SKM-1 treated with dmso at 0.1 percent for 144 hours (cell line): Measurements from ENCODE around the gene FEZF1.

Experiments
- DNase-seq: peaks from one replicate; lab custom pipeline; 2025; ENCODE audit not compliant: unreplicated experiment; lab: John Stamatoyannopoulos, UW

The FEZF1 gene

GRCh38 chr7:122304319-122304975, at the start of gene FEZF1:
TSS of gene FEZF1 (minus strand) at chr7:122304750. CDS start at chr7:122304437, 313 bp downstream.
- DNase-seq = no peak

DNA sequence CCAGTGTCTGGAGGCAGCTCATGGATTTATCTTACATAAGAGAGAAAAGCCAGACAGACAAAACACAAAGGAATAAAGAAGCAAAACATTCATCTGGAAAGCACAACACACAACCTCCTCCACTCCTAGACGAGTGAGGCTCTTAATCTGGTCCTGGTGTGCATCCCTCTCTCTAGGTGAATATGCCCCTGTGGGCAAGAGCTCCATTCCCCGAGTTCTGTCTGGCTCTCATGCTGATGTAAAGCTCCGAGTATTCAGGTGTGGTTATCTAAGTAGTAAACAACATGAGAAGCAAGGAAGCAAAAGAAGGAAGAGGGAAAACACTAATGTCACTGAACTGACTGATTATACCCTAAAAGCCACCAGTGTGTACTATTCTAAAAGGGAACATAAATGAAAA, 47.9 kb upstream of the FEZF1 start:
- no peak for DNase-seq

DNA sequence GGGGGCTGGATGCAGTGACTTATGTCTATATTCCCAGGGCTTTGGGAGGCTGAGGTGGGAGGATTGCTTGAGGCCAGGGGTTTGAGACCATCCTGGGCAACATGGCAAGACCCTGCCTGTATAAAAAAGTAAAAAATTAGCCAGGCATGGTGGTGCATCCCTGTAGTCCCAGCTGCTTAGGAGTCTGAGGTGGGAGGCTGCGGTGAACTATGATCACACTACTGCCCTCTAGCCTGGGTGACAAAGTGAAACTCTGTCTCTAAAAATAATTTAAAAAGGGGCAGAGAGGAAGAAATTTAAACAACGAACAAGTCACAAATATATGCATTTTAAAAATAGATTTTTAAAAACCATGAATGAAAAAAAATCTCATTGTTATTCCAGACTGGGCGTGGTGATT, 46.2 kb upstream of the FEZF1 start:
- no peak for DNase-seq

DNA sequence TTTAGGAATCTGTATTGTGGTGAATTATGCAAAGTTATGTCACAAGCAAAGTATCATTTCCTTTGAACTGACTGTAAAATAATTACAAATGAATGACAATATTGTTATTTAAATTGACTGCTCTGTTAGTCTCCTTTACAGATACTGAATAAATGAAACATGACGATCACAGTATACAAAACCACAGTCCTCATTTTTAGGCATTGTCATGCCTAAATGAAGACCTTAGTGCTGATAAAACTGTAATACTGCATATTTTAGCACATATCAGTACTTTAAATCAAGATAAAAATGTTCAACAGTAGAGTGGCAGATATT, 39.7 kb upstream of the FEZF1 start:
- no peak for DNase-seq

GRCh38 chr7:122343601-122344302, 39.2 kb upstream of the FEZF1 start:
- no peak for DNase-seq

GRCh38 chr7:122340427-122340826, 35.9 kb upstream of the FEZF1 start:
- no peak for DNase-seq

- DNase-seq = no peak
Observed at GRCh38 chr7:122339145-122339904, 34.8 kb upstream of the FEZF1 start.

DNA sequence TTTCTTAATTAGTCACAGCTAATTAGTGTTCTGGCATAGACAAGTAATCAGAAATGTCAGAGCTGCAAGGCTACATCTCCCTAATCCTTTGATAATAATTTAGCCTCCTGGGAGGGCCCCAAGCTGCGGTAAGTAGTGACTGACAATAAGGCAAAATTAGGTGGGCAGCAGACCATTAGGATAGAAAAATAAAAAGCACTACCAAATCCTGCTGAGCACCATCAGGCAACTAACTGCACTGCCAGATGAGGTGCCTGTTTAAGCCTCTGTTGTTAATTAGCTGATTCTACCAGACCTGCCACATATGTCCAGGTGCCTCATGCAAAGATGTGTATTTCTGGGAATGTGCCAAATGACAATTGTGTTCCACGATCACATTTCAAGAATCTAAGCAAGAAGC, 32.5 kb upstream of the FEZF1 start:
- no peak for DNase-seq

GRCh38 chr7:122329145-122329802, 24.7 kb upstream of the FEZF1 start:
- no peak for DNase-seq

GRCh38 chr7:122327969-122328368, 23.4 kb upstream of the FEZF1 start:
- no peak for DNase-seq

GRCh38 chr7:122316467-122317388, 12.2 kb upstream of the FEZF1 start:
- DNase-seq = no peak

DNA sequence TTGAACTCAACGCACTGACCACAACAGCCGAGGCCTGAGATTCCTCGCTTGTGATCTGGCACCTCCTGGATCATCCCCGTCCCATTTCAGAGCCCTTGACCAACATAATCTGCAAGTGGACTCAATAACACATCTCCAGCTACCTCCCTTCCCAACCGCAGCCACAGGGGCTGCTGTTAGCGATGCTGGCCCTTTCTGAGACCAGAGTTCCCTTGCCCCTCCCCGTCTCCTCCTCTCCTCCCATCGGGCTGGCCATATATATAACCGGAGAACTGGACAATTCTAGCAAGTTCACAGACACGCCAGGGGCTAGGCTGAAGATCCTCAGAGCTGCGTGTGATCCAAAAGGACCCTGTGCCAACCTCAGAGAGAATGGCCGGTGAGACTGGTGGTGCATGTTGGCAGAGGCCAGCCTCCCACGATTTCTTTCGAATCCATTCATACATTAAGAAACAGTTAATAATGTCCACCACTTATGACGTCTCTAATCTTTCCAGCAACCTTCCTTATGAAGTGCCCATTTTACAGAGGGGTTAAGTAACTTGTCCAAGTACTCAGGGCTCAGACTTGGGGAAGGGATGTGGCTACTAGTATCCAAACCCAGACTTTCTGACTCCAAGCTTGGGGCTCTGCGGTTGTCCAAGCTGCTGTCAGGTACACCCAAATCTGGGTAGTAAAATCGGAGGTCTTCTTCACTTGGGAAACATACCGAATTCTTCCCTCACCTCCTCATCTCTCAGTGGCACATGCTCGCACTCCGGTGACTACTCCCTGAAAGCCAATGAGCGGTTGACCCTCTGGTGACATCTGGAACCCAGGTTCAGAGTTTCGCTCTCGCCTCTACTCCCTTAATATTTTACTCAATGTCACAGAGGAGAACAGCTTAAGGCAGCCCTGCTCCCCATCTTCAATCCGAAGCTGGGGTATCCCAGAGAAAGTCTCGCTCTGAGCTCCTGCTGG, 11.2 kb upstream of the FEZF1 start:
- DNase-seq = no peak

DNA sequence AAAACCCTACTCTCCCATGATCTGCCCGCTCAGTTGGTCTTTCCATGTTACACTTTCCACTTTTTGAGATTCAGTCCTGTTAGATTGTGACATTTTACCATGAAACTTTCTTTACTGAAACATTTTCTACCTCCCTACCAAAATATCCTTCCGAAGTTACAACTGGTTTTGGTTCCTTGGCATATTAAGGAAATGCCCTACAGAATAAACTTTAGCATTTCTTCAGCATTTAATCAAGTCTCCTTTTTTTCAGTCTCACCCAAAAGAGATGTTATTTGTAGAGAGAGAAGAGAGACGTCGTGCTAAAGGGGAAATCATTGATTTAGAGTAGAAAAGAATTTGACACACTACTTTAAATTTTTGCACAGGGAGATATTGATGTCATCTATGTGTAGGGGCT, 9.7 kb upstream of the FEZF1 start:
- DNase-seq = no peak

GRCh38 chr7:122312789-122313188, 8.2 kb upstream of the FEZF1 start:
- no peak for DNase-seq

DNA sequence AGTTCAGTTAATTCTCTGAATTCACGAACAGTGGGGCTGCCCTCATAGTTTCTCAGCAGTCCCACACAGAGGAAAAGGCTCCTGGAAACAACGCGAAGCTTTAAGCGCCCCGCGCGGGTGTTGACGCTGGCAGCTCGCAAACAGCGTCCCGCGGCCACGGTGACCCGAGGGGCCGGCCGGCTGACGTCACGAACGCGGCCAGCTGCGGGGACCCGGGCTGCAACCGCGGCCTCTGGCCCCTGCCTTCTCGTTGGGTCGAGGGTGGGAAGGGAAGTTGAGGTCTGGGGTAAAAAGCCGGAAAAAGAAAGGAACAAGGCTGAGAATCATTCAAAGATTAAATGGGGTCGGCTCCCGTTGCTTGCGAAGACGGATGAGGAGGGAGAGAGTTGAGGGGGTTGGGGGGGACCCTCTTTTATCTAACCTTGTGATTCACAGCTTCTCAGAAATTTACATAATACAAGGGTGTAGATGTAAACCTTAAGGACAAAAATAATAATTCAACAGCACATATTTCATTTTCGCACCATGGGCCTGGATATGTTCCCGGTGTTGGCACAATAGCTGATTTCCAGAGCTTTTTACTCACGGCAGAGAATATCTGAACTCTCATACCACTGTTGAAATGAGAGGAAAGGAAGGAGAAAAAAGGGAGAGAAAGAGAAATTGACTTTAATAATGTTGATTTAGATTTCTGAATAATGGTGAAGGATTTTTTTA, 7.3 kb upstream of the FEZF1 start:
- no peak for DNase-seq

GRCh38 chr7:122311050-122311700, 6.6 kb upstream of the FEZF1 start:
- DNase-seq = no peak

DNA sequence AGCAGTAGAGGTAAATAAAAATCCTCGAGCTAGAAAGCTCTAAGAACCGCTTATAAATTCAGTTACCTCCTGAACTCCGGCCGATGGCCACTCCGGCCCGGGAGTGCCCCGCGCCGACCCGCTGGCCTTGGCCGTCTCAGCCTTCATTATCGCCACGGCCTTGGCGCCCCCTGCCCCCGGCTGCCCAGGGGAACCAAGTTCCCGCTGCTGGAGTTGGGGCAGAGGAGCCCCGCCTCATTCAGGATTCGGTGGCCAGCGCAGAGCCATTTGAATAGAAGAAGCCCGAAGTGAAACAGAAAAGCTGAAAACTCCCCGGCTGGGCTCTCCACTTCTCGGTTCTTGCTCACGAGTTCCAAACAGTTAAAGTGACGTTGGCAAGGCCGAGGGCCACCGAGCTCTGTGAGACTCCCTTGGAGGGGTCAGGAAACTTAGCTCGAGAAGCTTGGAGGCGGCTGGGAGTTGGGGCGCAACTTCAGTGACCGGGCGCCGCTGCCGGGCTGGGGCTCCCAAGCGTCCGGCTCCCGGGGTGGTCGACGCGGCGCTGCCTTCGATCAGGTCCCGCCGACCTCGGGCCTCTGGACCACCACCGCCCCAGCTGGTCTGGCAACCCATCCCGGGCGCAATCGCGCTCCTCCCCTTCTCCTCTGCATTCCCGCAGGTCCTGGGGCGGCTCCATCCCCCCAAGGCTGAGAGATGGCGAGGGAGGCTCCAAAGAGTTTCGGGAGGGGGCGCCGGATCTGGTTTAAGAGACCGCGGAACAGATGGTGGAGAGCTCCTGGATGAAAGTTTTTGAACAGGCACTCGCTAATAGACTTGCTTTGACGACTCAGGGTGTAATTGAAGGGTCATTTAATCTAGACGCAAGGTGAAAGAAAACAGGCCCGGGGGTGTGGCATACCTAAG, 5.8 kb upstream of the FEZF1 start:
- no peak for DNase-seq
